ENCODE measurements around the gene GUCA2B. TPM values are rescaled to one million over a fixed set of nuclear protein-coding genes. Genes with fewer than 3 reads are reported as not detected.

GUCA2B gene
- total RNA-seq, 1 experiment from 2014 or later, result not detected

DNA sequence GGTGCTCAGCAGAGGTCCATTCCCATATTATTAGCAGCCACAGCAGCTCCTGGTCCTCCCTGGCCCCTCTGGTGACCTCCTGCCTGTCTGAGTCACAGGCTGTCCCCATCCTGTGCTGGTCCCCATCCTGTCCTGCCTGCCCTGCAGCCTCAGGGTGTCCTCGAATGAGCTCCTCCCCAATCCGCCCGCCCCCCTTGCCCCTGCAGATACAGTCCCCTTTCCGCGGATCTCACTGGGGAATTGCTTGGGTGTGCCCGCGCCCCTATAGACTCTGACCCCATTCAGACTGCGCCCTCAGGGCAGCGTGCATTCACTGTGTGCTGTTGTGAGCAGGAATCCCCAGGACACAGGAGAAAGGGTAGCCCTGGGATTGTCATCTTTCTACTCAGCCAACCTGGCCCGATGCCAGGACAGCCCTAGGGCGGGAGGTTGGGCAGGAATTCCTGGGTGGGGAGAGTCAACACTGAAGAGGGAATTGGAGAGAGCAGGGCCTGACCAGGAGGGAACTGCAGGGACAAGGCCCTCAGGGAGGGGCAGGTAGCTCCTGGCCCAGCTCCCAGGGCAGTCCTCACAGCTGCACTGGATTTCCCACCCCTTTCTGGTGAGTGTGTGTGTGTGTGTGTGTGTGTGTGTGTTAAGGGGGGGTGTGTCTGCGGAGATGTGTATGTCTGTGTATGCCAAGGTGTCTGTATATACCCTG is 12.5 kb downstream of the GUCA2B start:
- peak; percentile 95 for DNase-seq

GRCh38 chr1:42167611-42168390 is 14.6 kb downstream of the GUCA2B start:
- H3K27ac Mint-ChIP-seq (ENCODE audit: unreplicated experiment), result no peak overlapping the region
- intact Hi-C loops (cut with micrococcal nuclease; ENCODE audit: unreplicated experiment), result no loop called here
- peaks cover 47% of the 10 kb centered on the region for H3K4me1 Mint-ChIP-seq (ENCODE audit: low read depth, unreplicated experiment)
- CTCF ChIA-PET, result no interaction called here
- peaks cover 10% of the 10 kb centered on the region for H3K36me3 Mint-ChIP-seq (ENCODE audit: insufficient read depth, unreplicated experiment)
- DNase-seq, result no peak
- H3K9me3 Mint-ChIP-seq (ENCODE audit: low read depth, unreplicated experiment), result no peaks in the 10 kb centered on the region
- TF ChIP-seq, protein P1, sequence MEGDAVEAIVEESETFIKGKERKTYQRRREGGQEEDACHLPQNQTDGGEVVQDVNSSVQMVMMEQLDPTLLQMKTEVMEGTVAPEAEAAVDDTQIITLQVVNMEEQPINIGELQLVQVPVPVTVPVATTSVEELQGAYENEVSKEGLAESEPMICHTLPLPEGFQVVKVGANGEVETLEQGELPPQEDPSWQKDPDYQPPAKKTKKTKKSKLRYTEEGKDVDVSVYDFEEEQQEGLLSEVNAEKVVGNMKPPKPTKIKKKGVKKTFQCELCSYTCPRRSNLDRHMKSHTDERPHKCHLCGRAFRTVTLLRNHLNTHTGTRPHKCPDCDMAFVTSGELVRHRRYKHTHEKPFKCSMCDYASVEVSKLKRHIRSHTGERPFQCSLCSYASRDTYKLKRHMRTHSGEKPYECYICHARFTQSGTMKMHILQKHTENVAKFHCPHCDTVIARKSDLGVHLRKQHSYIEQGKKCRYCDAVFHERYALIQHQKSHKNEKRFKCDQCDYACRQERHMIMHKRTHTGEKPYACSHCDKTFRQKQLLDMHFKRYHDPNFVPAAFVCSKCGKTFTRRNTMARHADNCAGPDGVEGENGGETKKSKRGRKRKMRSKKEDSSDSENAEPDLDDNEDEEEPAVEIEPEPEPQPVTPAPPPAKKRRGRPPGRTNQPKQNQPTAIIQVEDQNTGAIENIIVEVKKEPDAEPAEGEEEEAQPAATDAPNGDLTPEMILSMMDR (IDR thresholded peaks at IDR 0.05; ENCODE audit: unreplicated experiment), result no peak
- no TSS peak for BruUV-seq (replicated peaks)
- no peaks in the 10 kb centered on the region for H3K27me3 Mint-ChIP-seq (ENCODE audit: unreplicated experiment)
- no peak overlapping the region for H3K4me3 Mint-ChIP-seq (ENCODE audit: low read depth, unreplicated experiment)

More for the DNA sequence above, 12.5 kb downstream of the GUCA2B start:
- peaks cover 39% of the 10 kb centered on the region for H3K4me1 Mint-ChIP-seq (ENCODE audit: low read depth, unreplicated experiment)
- H3K9me3 Mint-ChIP-seq (ENCODE audit: low read depth, unreplicated experiment), result peaks cover 3% of the 10 kb centered on the region
- H3K27me3 Mint-ChIP-seq (ENCODE audit: unreplicated experiment), result no peaks in the 10 kb centered on the region
- intact Hi-C loops (cut with micrococcal nuclease; ENCODE audit: unreplicated experiment), result no loop called here
- no TSS peak for BruUV-seq (replicated peaks)
- H3K27ac Mint-ChIP-seq (ENCODE audit: unreplicated experiment), result peak overlapping the region; percentile 46
- peak overlapping the region; percentile 39 for H3K4me3 Mint-ChIP-seq (ENCODE audit: low read depth, unreplicated experiment)
- peaks cover 6% of the 10 kb centered on the region for H3K36me3 Mint-ChIP-seq (ENCODE audit: insufficient read depth, unreplicated experiment)
- CTCF ChIA-PET, result interaction anchor here (1.0 to 1.6 kb wide), 4 partner anchors 9 to 363 kb away, joined by 3 to 7 read pairs (median 4); no protein-coding TSS in a partner anchor
- TF ChIP-seq, protein P1 (IDR thresholded peaks at IDR 0.05; ENCODE audit: unreplicated experiment), result no peak

- Mint-ChIP-seq H3K27ac (ENCODE audit: unreplicated experiment) (no peak overlapping the region), H3K4me1 (ENCODE audit: low read depth, unreplicated experiment) (peaks cover 47% of the 10 kb centered on the region), H3K4me3 (ENCODE audit: low read depth, unreplicated experiment) (no peak overlapping the region), H3K36me3 (ENCODE audit: insufficient read depth, unreplicated experiment) (peaks cover 10% of the 10 kb centered on the region), H3K27me3 (ENCODE audit: unreplicated experiment) (no peaks in the 10 kb centered on the region), H3K9me3 (ENCODE audit: low read depth, unreplicated experiment) (no peaks in the 10 kb centered on the region)
- no peak for DNase-seq
- intact Hi-C loops (cut with micrococcal nuclease; ENCODE audit: unreplicated experiment), result no loop called here
- TF ChIP-seq, protein P1 (IDR thresholded peaks at IDR 0.05; ENCODE audit: unreplicated experiment), result no peak
- CTCF ChIA-PET, result no interaction called here
- BruUV-seq (replicated peaks), result no TSS peak
Observed at GRCh38 chr1:42168391-42168670, 15.1 kb downstream of the GUCA2B start.

DNA sequence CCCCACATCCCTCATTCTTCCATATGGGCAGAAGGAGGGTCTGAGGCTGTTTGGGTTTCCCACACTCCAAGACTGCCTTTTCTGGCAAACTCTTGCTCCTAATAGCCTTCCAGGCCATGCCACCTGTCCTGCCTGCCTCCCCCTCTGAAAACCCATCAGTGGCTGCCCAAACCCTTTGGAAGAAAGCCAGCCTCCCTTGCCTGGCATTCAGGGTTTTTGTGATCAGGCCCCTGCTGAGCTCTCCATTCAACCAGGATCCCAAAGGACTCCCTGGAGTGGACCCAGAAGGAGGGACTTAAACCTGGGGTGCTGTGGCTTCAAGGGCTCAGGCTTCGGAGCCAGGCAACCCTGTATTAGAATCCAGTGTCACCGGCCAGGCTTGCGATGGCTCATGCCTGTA is 15.6 kb downstream of the GUCA2B start:
- no peaks in the 10 kb centered on the region for H3K27me3 Mint-ChIP-seq (ENCODE audit: unreplicated experiment)
- H3K4me3 Mint-ChIP-seq (ENCODE audit: low read depth, unreplicated experiment), result no peak overlapping the region
- no peak overlapping the region for H3K27ac Mint-ChIP-seq (ENCODE audit: unreplicated experiment)
- CTCF ChIA-PET, result no interaction called here
- no TSS peak for BruUV-seq (replicated peaks)
- H3K36me3 Mint-ChIP-seq (ENCODE audit: insufficient read depth, unreplicated experiment), result peaks cover 10% of the 10 kb centered on the region
- H3K9me3 Mint-ChIP-seq (ENCODE audit: low read depth, unreplicated experiment), result no peaks in the 10 kb centered on the region
- peaks cover 48% of the 10 kb centered on the region for H3K4me1 Mint-ChIP-seq (ENCODE audit: low read depth, unreplicated experiment)
- intact Hi-C loops (cut with micrococcal nuclease; ENCODE audit: unreplicated experiment), result no loop called here
- TF ChIP-seq, protein P1 (IDR thresholded peaks at IDR 0.05; ENCODE audit: unreplicated experiment), result no peak
- no peak for DNase-seq

Measured in Calu3 (cell line).